ENCODE measurements around the gene DDX28.

DNA sequence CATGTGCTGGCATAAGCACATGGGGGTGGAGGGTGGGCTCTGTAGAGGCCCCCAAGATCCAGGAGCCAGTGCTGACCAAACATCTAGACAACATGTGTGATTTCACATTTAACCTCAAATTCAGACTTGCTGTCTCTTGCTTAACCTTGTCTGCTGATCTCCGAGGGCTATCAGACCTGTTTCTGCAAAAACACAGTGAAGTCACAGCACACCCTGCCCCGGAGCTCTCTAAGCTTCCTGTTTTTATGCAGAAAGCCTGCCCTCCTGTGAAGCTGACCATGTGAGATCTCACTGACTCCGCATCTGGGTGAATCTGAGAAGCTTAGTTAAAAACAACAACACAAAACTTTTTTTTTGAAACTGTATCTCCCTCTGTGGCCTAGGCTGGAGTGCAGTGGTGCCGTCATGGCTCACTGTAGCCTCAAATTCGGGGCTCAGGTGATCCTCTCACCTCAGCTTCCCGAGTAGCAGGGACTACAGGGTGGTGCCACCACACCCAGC lies 17.2 kb downstream of the DDX28 start:
- TF ChIP-seq XRCC5 (IDR thresholded peaks at IDR 0.05; ENCODE audit: low read depth, low read length) (no peak), POLR2A (conservative IDR thresholded peaks at IDR 0.05) (no peak), ZNF140 (CRISPR knock-in tag; IDR thresholded peaks at IDR 0.05) (no peak), CEBPB (tag; IDR thresholded peaks at IDR 0.05) (peak; percentile 57), HNRNPH1 (optimal IDR thresholded peaks at IDR 0.05; ENCODE audit: low read depth, low read length) (no peak)
- TF ChIP-seq, protein P1, sequence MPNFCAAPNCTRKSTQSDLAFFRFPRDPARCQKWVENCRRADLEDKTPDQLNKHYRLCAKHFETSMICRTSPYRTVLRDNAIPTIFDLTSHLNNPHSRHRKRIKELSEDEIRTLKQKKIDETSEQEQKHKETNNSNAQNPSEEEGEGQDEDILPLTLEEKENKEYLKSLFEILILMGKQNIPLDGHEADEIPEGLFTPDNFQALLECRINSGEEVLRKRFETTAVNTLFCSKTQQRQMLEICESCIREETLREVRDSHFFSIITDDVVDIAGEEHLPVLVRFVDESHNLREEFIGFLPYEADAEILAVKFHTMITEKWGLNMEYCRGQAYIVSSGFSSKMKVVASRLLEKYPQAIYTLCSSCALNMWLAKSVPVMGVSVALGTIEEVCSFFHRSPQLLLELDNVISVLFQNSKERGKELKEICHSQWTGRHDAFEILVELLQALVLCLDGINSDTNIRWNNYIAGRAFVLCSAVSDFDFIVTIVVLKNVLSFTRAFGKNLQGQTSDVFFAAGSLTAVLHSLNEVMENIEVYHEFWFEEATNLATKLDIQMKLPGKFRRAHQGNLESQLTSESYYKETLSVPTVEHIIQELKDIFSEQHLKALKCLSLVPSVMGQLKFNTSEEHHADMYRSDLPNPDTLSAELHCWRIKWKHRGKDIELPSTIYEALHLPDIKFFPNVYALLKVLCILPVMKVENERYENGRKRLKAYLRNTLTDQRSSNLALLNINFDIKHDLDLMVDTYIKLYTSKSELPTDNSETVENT (CRISPR knock-in tag; IDR thresholded peaks at IDR 0.05): no peak

Data from K562 (cell line).